ENCODE results near the gene C2orf76.
"Not testable (repeated sequence)": the region's sequence is repeated elsewhere in the genome, so short reads cannot be mapped to it uniquely, and the experiment has no call there.

C2orf76 gene

DNA sequence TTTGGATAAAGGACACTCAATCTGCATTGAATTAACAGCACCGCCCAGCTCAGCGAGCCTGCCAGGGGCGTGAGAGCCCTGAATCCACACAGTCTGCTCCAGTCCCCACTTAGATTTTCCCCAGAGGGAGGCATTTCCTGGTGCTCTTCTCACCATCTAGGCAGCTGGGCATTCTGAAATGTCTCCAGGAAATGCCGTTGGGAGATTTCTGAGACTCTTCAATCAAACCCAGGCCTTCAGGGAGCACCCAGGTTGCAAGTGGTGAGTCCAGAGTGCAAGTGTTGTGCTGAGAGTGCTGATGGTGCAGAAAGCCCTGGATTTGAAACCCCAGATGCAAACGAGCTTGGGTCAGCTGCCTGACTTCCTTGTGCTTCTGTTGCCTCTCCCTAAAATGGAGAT, 41.6 kb upstream of the C2orf76 start:
- Histone ChIP-seq H3K79me1 (ENCODE audit: low read length) (no peaks in the 10 kb centered on the region), H3K4me3 (ENCODE audit: low read depth, low read length) (no peak overlapping the region), H2AFZ (ENCODE audit: insufficient read depth, low read length, poor library complexity) (no peak overlapping the region), H2BK120ac (ENCODE audit: insufficient read depth, low read length, poor library complexity) (no peak overlapping the region), H4K8ac (ENCODE audit: low read depth, low read length) (no peak overlapping the region), H3K36me3 (ENCODE audit: control insufficient read depth in 1 of 2, insufficient read depth in 2 of 2, low read length in 2 of 2) (no peaks in the 10 kb centered on the region), H3K27ac (ENCODE audit: low read depth, low read length) (no peak overlapping the region), H3K9me3 (ENCODE audit: insufficient read depth, low read depth, low read length) (no peaks in the 10 kb centered on the region), H2BK5ac (ENCODE audit: low read depth, low read length, poor library complexity) (no peak overlapping the region), H3K14ac (ENCODE audit: low read length) (no peak overlapping the region), H4K91ac (ENCODE audit: low read depth, low read length) (no peak overlapping the region), H3K18ac (ENCODE audit: low read length) (no peak overlapping the region), H3K23ac (ENCODE audit: low read length) (no peak overlapping the region), H3K4me2 (ENCODE audit: low read length) (no peak overlapping the region), H4K12ac (ENCODE audit: low read depth, low read length) (no peak overlapping the region), H3K4ac (ENCODE audit: low read depth, low read length) (no peak overlapping the region), H2BK12ac (ENCODE audit: low read length) (no peak overlapping the region), H3K79me2 (ENCODE audit: control insufficient read depth, insufficient read depth, low read length, poor library complexity) (no peaks in the 10 kb centered on the region), H3K9ac (ENCODE audit: low read length) (no peak overlapping the region), H2AK5ac (ENCODE audit: low read length) (no peak overlapping the region), H3K4me1 (ENCODE audit: control insufficient read depth in 1 of 2, insufficient read depth in 2 of 2, low read length in 2 of 2) (peaks cover 0 to under 1% of the 10 kb centered on the region in 2 experiments), H3K27me3 (ENCODE audit: insufficient read depth, low read length) (no peaks in the 10 kb centered on the region)
- no CpG with 5 or more reads among the region's 5 CpGs for WGBS (ENCODE audit: extremely low coverage, insufficient coverage, insufficient read length)
- no peak for DNase-seq

DNA sequence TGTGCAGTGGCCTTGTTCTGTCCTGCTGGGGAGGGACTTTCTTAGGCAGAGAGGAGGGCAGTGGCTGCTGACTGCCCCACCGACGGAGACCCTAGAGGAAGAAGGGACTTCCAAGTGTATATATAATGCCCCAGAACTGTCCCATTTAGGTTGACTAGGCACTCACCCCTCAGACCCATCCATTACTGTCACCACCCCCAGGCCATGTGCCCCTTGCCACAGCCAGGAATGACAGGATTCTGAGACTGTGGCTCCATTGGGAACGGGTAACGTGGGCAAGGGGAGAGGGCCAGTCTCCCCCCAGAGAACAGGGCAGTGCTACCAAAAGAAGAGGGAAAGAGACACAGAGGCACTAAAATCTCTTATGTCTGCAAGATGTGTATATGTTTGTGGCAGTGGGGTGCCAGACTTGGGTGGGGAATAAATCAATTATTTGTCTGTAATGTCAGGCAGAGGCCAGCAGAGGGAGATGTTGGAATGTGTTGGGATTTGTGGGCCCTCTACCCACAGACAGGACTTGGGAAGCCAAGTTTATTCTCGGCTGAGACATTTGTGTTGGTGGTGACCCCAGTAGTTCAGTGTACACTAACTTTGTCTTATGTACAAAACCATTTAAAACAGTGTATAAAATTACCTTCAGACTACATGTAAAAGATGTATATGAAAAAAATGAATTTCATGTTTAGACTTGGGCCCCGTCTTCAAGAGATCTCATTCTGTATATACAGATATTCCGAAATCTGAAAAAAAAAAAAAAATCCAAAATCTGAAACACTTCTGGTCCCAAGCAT, 41.0 kb upstream of the C2orf76 start:
- no peak overlapping the region for H3K4me2 ChIP-seq (ENCODE audit: low read length)
- H2AFZ ChIP-seq (ENCODE audit: insufficient read depth, low read length, poor library complexity) = no peak overlapping the region
- H3K9ac ChIP-seq (ENCODE audit: low read length) = no peak overlapping the region
- no peak overlapping the region for H3K18ac ChIP-seq (ENCODE audit: low read length)
- peak overlapping the region; percentile 46 for H2BK12ac ChIP-seq (ENCODE audit: low read length)
- H3K27me3 ChIP-seq (ENCODE audit: insufficient read depth, low read length) = no peaks in the 10 kb centered on the region
- peaks cover 0 to 4% of the 10 kb centered on the region in 2 experiments for H3K4me1 ChIP-seq (ENCODE audit: control insufficient read depth in 1 of 2, insufficient read depth in 2 of 2, low read length in 2 of 2)
- H3K23ac ChIP-seq (ENCODE audit: low read length) = no peak overlapping the region
- H3K9me3 ChIP-seq (ENCODE audit: insufficient read depth, low read depth, low read length) = no peaks in the 10 kb centered on the region
- no peaks in the 10 kb centered on the region for H3K79me2 ChIP-seq (ENCODE audit: control insufficient read depth, insufficient read depth, low read length, poor library complexity)
- no peaks in the 10 kb centered on the region for H3K79me1 ChIP-seq (ENCODE audit: low read length)
- no peak overlapping the region for H2BK5ac ChIP-seq (ENCODE audit: low read depth, low read length, poor library complexity)
- no peak overlapping the region for H4K12ac ChIP-seq (ENCODE audit: low read depth, low read length)
- WGBS (ENCODE audit: extremely low coverage, insufficient coverage, insufficient read length) = no CpG with 5 or more reads among the region's 7 CpGs
- no peaks in the 10 kb centered on the region for H3K36me3 ChIP-seq (ENCODE audit: control insufficient read depth in 1 of 2, insufficient read depth in 2 of 2, low read length in 2 of 2)
- no peak overlapping the region for H3K14ac ChIP-seq (ENCODE audit: low read length)
- peak; percentile 18 to 72 for DNase-seq
- no peak overlapping the region for H2AK5ac ChIP-seq (ENCODE audit: low read length)
- H2BK120ac ChIP-seq (ENCODE audit: insufficient read depth, low read length, poor library complexity) = no peak overlapping the region
- no peak overlapping the region for H4K91ac ChIP-seq (ENCODE audit: low read depth, low read length)
- no peak overlapping the region for H3K4ac ChIP-seq (ENCODE audit: low read depth, low read length)
- H3K27ac ChIP-seq (ENCODE audit: low read depth, low read length) = no peak overlapping the region
- no peak overlapping the region for H4K8ac ChIP-seq (ENCODE audit: low read depth, low read length)
- no peak overlapping the region for H3K4me3 ChIP-seq (ENCODE audit: low read depth, low read length)

DNA sequence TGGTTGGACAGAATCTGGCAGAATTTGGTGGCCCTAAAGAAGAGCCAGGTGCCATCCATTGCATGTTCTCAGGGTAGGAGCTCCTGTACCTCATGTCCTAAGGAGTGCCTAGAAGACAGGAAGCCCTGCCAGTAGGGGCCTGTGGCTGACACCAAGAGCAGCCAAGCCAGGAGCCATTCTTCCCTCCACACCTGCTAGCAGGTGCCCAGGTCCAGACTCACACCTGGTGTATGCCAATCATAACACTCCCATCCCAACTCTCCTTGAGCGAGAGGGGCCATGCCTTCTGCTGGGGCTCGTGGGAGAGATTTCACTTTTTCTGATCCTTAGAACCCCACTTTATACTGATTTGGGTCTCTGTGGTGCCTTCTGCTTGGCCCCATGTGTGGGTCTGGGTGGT, 38.5 kb upstream of the C2orf76 start:
- Histone ChIP-seq H3K4ac (ENCODE audit: low read depth, low read length) (no peak overlapping the region), H2BK12ac (ENCODE audit: low read length) (no peak overlapping the region), H3K79me1 (ENCODE audit: low read length) (no peaks in the 10 kb centered on the region), H3K27me3 (ENCODE audit: insufficient read depth, low read length) (no peaks in the 10 kb centered on the region), H2BK120ac (ENCODE audit: insufficient read depth, low read length, poor library complexity) (no peak overlapping the region), H4K91ac (ENCODE audit: low read depth, low read length) (no peak overlapping the region), H4K12ac (ENCODE audit: low read depth, low read length) (no peak overlapping the region), H3K79me2 (ENCODE audit: control insufficient read depth, insufficient read depth, low read length, poor library complexity) (no peaks in the 10 kb centered on the region), H3K4me2 (ENCODE audit: low read length) (no peak overlapping the region), H3K36me3 (ENCODE audit: control insufficient read depth in 1 of 2, insufficient read depth in 2 of 2, low read length in 2 of 2) (no peaks in the 10 kb centered on the region), H3K4me3 (ENCODE audit: low read depth, low read length) (no peak overlapping the region), H4K8ac (ENCODE audit: low read depth, low read length) (no peak overlapping the region), H3K4me1 (ENCODE audit: control insufficient read depth in 1 of 2, insufficient read depth in 2 of 2, low read length in 2 of 2) (peaks cover 0 to 4% of the 10 kb centered on the region in 2 experiments), H2BK5ac (ENCODE audit: low read depth, low read length, poor library complexity) (no peak overlapping the region), H3K9ac (ENCODE audit: low read length) (no peak overlapping the region), H3K18ac (ENCODE audit: low read length) (no peak overlapping the region), H3K14ac (ENCODE audit: low read length) (no peak overlapping the region), H3K27ac (ENCODE audit: low read depth, low read length) (no peak overlapping the region), H2AFZ (ENCODE audit: insufficient read depth, low read length, poor library complexity) (no peak overlapping the region), H3K9me3 (ENCODE audit: insufficient read depth, low read depth, low read length) (no peaks in the 10 kb centered on the region), H2AK5ac (ENCODE audit: low read length) (no peak overlapping the region), H3K23ac (ENCODE audit: low read length) (no peak overlapping the region)
- no peak for DNase-seq
- WGBS (ENCODE audit: extremely low coverage, insufficient coverage, insufficient read length) = no CpG with 5 or more reads among the region's 2 CpGs

DNA sequence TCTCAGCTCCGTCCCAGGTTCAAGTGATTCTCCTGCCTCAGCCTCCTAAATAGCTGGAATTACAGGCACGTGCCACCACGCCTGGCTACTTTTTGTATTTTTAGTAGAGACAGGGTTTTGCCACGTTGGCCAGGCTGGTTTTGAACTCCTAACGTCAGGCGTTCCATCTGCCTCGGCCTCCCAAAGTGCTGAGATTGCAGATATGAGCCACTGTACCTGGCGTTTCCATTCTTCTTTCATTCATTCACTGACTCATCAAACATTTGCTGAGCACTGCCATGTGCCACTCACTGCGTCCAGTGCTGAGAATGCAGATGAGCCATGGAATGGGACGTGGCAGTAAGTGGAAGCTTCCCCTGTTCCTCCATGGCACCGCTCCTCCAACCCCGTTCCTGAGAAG, 37.0 kb upstream of the C2orf76 start:
- H3K14ac ChIP-seq (ENCODE audit: low read length); H4K91ac ChIP-seq (ENCODE audit: low read depth, low read length); DNase-seq; H3K18ac ChIP-seq (ENCODE audit: low read length); H2BK5ac ChIP-seq (ENCODE audit: low read depth, low read length, poor library complexity); H2BK120ac ChIP-seq (ENCODE audit: insufficient read depth, low read length, poor library complexity); H4K12ac ChIP-seq (ENCODE audit: low read depth, low read length); H3K4me3 ChIP-seq (ENCODE audit: low read depth, low read length); H3K4me2 ChIP-seq (ENCODE audit: low read length); H3K4ac ChIP-seq (ENCODE audit: low read depth, low read length); H2BK12ac ChIP-seq (ENCODE audit: low read length); H2AFZ ChIP-seq (ENCODE audit: insufficient read depth, low read length, poor library complexity); H3K79me1 ChIP-seq (ENCODE audit: low read length); H3K9me3 ChIP-seq (ENCODE audit: insufficient read depth, low read depth, low read length); H3K79me2 ChIP-seq (ENCODE audit: control insufficient read depth, insufficient read depth, low read length, poor library complexity); H3K27me3 ChIP-seq (ENCODE audit: insufficient read depth, low read length); H3K23ac ChIP-seq (ENCODE audit: low read length); H3K36me3 ChIP-seq (ENCODE audit: control insufficient read depth in 1 of 2, insufficient read depth in 2 of 2, low read length in 2 of 2); H2AK5ac ChIP-seq (ENCODE audit: low read length); H3K9ac ChIP-seq (ENCODE audit: low read length); H4K8ac ChIP-seq (ENCODE audit: low read depth, low read length); H3K27ac ChIP-seq (ENCODE audit: low read depth, low read length): not testable (repeated sequence)
- peaks cover 5 to 10% of the 10 kb centered on the region in 2 experiments for H3K4me1 ChIP-seq (ENCODE audit: control insufficient read depth in 1 of 2, insufficient read depth in 2 of 2, low read length in 2 of 2)
- no CpG with 5 or more reads among the region's 12 CpGs for WGBS (ENCODE audit: extremely low coverage, insufficient coverage, insufficient read length)
